Measurements from ENCODE around the gene IGFBPL1. TPM values are rescaled to one million over a fixed set of nuclear protein-coding genes. Genes with fewer than 3 reads are reported as not detected.

Gene IGFBPL1
- total and polyA plus RNA-seq, 2 of the 8 experiments (the other 6 are each of a cell fraction or from before 2014, with no cell fraction given): 31.3 to 33.8 TPM

DNA sequence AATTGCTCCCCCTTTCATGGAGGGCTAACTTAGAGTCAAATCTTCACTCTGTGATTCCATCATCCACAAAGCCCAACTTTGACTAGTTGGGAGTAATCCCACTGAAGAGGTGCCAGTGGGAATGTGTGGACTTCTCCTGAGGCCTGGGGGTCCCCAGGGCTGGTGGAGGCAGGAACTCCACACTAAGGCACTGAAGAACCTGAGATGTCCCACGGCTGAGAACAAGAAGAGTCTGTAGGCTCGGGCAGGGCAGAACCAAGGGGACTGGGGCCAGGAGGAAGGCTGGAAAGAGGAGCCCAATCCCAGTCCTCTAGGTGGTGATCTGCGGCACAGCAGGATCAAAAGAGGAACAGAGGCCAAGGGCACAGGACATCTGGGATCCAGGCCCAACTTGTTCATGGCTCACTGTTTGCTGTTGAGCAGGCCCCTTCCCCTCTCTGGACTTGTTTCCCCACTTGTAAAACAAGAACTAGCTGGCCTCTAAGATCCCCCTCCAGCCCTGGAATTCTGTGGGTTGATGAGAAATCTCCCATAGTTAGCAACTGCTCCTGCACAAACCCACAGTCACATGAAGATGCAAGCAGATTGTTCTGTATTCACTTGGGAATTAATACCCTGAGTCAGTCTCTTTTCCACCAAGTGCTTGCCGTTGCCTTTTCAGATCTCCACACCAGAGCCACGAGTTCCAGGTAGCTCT lies 64.4 kb downstream of the IGFBPL1 start (continued):
- TF ChIP-seq, protein P1, sequence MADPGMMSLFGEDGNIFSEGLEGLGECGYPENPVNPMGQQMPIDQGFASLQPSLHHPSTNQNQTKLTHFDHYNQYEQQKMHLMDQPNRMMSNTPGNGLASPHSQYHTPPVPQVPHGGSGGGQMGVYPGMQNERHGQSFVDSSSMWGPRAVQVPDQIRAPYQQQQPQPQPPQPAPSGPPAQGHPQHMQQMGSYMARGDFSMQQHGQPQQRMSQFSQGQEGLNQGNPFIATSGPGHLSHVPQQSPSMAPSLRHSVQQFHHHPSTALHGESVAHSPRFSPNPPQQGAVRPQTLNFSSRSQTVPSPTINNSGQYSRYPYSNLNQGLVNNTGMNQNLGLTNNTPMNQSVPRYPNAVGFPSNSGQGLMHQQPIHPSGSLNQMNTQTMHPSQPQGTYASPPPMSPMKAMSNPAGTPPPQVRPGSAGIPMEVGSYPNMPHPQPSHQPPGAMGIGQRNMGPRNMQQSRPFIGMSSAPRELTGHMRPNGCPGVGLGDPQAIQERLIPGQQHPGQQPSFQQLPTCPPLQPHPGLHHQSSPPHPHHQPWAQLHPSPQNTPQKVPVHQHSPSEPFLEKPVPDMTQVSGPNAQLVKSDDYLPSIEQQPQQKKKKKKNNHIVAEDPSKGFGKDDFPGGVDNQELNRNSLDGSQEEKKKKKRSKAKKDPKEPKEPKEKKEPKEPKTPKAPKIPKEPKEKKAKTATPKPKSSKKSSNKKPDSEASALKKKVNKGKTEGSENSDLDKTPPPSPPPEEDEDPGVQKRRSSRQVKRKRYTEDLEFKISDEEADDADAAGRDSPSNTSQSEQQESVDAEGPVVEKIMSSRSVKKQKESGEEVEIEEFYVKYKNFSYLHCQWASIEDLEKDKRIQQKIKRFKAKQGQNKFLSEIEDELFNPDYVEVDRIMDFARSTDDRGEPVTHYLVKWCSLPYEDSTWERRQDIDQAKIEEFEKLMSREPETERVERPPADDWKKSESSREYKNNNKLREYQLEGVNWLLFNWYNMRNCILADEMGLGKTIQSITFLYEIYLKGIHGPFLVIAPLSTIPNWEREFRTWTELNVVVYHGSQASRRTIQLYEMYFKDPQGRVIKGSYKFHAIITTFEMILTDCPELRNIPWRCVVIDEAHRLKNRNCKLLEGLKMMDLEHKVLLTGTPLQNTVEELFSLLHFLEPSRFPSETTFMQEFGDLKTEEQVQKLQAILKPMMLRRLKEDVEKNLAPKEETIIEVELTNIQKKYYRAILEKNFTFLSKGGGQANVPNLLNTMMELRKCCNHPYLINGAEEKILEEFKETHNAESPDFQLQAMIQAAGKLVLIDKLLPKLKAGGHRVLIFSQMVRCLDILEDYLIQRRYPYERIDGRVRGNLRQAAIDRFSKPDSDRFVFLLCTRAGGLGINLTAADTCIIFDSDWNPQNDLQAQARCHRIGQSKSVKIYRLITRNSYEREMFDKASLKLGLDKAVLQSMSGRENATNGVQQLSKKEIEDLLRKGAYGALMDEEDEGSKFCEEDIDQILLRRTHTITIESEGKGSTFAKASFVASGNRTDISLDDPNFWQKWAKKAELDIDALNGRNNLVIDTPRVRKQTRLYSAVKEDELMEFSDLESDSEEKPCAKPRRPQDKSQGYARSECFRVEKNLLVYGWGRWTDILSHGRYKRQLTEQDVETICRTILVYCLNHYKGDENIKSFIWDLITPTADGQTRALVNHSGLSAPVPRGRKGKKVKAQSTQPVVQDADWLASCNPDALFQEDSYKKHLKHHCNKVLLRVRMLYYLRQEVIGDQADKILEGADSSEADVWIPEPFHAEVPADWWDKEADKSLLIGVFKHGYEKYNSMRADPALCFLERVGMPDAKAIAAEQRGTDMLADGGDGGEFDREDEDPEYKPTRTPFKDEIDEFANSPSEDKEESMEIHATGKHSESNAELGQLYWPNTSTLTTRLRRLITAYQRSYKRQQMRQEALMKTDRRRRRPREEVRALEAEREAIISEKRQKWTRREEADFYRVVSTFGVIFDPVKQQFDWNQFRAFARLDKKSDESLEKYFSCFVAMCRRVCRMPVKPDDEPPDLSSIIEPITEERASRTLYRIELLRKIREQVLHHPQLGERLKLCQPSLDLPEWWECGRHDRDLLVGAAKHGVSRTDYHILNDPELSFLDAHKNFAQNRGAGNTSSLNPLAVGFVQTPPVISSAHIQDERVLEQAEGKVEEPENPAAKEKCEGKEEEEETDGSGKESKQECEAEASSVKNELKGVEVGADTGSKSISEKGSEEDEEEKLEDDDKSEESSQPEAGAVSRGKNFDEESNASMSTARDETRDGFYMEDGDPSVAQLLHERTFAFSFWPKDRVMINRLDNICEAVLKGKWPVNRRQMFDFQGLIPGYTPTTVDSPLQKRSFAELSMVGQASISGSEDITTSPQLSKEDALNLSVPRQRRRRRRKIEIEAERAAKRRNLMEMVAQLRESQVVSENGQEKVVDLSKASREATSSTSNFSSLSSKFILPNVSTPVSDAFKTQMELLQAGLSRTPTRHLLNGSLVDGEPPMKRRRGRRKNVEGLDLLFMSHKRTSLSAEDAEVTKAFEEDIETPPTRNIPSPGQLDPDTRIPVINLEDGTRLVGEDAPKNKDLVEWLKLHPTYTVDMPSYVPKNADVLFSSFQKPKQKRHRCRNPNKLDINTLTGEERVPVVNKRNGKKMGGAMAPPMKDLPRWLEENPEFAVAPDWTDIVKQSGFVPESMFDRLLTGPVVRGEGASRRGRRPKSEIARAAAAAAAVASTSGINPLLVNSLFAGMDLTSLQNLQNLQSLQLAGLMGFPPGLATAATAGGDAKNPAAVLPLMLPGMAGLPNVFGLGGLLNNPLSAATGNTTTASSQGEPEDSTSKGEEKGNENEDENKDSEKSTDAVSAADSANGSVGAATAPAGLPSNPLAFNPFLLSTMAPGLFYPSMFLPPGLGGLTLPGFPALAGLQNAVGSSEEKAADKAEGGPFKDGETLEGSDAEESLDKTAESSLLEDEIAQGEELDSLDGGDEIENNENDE (IDR thresholded peaks at IDR 0.05; ENCODE audit: insufficient replicate concordance, low read length): no peak
- TF ChIP-seq PHF8 (conservative IDR thresholded peaks at IDR 0.05; ENCODE audit: low read depth, low read length): no peak
- TF ChIP-seq GTF2F1 (IDR thresholded peaks at IDR 0.05; ENCODE audit: borderline replicate concordance, low read depth, low read length): no peak
- TF ChIP-seq POLR2A (IDR thresholded peaks at IDR 0.05; ENCODE audit: control extremely low read depth in 1 of 2, low read depth in 2 of 2, low read length in 2 of 2): no peak
- no peak for TF ChIP-seq ATF3 (IDR thresholded peaks at IDR 0.05; ENCODE audit: insufficient read depth, low read depth, low read length)
- no peak for TF ChIP-seq ZNF274 (IDR thresholded peaks at IDR 0.05; ENCODE audit: borderline replicate concordance, extremely low read depth, low read length)
- TF ChIP-seq, protein P2, sequence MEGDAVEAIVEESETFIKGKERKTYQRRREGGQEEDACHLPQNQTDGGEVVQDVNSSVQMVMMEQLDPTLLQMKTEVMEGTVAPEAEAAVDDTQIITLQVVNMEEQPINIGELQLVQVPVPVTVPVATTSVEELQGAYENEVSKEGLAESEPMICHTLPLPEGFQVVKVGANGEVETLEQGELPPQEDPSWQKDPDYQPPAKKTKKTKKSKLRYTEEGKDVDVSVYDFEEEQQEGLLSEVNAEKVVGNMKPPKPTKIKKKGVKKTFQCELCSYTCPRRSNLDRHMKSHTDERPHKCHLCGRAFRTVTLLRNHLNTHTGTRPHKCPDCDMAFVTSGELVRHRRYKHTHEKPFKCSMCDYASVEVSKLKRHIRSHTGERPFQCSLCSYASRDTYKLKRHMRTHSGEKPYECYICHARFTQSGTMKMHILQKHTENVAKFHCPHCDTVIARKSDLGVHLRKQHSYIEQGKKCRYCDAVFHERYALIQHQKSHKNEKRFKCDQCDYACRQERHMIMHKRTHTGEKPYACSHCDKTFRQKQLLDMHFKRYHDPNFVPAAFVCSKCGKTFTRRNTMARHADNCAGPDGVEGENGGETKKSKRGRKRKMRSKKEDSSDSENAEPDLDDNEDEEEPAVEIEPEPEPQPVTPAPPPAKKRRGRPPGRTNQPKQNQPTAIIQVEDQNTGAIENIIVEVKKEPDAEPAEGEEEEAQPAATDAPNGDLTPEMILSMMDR (IDR thresholded peaks at IDR 0.05; ENCODE audit: control extremely low read depth in 1 of 3, insufficient read depth in 1 of 3, low read depth in 1 of 3, low read length in 3 of 3): no peak

Measured in H1 (cell line).